Tibial nerve (tissue), 4 donors: ENCODE measurements around the gene PXDC1.

Experiments used
- EP300 ChIP-seq, 2 donors: sonication (generic); formaldehyde crosslinking; IDR thresholded peaks; one replicate each; pipeline ENCODE4 v1.6.1; 2017; ENCODE audit warnings: antibody characterized with exemption in 2 of 2, mild to moderate bottlenecking in 1 of 2
- POLR2A ChIP-seq, 2 donors: fragments of 450-650 bp; IDR thresholded peaks; one replicate each; pipeline ENCODE4 v1.6.1; 2017; ENCODE audit warnings: antibody characterized with exemption in 2 of 2, mild to moderate bottlenecking in 2 of 2, moderate library complexity in 2 of 2
- TF ChIP-seq, protein P1 (sequence below), 5 experiments: fragments of 200-600 bp in 3 of 5; fragments of 450-650 bp in 2 of 5; sonication (generic) in 3 of 5; IDR thresholded peaks; one replicate each; pipeline ENCODE4 v1.5.1; 2016 to 2019; ENCODE audit warnings: antibody characterized with exemption in 5 of 5, mild to moderate bottlenecking in 3 of 5, moderate library complexity in 2 of 5

DNA sequence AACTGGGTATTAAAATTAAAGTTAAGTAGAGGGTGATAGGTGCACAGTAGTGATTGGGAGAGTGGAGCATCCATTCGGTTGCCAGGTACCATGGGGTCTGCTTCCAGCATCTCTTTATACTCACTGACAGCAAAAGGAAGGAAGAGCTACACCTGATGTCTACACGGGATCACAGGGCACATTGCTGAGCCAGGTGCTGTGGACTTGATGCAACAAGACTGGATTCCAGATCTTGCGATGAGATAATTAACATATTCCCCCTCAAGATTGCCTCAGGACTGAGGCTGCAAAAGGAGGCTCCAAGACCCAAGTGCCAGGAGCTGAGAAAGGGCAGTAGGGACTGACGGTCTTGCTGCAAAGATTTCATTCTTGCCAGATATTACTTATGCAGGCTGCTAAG is 72.6 kb downstream of the PXDC1 start:
- TF ChIP-seq EP300 (IDR thresholded peaks at IDR 0.05) (no peak), POLR2A (IDR thresholded peaks at IDR 0.05) (no peak)
- TF ChIP-seq, protein P1, sequence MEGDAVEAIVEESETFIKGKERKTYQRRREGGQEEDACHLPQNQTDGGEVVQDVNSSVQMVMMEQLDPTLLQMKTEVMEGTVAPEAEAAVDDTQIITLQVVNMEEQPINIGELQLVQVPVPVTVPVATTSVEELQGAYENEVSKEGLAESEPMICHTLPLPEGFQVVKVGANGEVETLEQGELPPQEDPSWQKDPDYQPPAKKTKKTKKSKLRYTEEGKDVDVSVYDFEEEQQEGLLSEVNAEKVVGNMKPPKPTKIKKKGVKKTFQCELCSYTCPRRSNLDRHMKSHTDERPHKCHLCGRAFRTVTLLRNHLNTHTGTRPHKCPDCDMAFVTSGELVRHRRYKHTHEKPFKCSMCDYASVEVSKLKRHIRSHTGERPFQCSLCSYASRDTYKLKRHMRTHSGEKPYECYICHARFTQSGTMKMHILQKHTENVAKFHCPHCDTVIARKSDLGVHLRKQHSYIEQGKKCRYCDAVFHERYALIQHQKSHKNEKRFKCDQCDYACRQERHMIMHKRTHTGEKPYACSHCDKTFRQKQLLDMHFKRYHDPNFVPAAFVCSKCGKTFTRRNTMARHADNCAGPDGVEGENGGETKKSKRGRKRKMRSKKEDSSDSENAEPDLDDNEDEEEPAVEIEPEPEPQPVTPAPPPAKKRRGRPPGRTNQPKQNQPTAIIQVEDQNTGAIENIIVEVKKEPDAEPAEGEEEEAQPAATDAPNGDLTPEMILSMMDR (IDR thresholded peaks at IDR 0.05), result no peak
